GM12878 (cell line): ENCODE data around the gene GNB3. TPM values are rescaled to one million over a fixed set of nuclear protein-coding genes. Genes with fewer than 3 reads are reported as not detected.

Experiments
- BHLHE40 ChIP-seq, 2 experiments: fragments of 450-650 bp in 1 of 2; IDR thresholded peaks; 2 replicates each; pipeline ENCODE4 v1.6.1; 2011 to 2017; ENCODE audit warnings: low read depth in 2 of 2, borderline replicate concordance in 1 of 2, improper control_type of control experiment in 1 of 2, low read length in 1 of 2, mild to moderate bottlenecking in 1 of 2
- DPF2 ChIP-seq: fragments of 450-650 bp; IDR thresholded peaks from 2 replicates; pipeline ENCODE4 v1.6.1; 2017; ENCODE audit warnings: mild to moderate bottlenecking
- ESRRA ChIP-seq: IDR thresholded peaks from 2 replicates; pipeline ENCODE4 v1.6.1; 2012; ENCODE audit warnings: mild to moderate bottlenecking, low read length, improper control_type of control experiment
- LARP7 ChIP-seq: fragments of 450-650 bp; IDR thresholded peaks from 2 replicates; pipeline ENCODE4 v1.6.1; 2017; ENCODE audit warnings: mild to moderate bottlenecking
- MEF2B ChIP-seq: fragments of 450-650 bp; IDR thresholded peaks from 2 replicates; pipeline ENCODE4 v1.6.1; 2018; ENCODE audit warnings: mild to moderate bottlenecking, moderate library complexity; ENCODE audit not compliant: partially characterized antibody, poor library complexity, severe bottlenecking
- NR2C1 ChIP-seq: fragments of 450-650 bp; IDR thresholded peaks from 2 replicates; pipeline ENCODE4 v1.6.1; 2017; ENCODE audit warnings: antibody characterized with exemption, mild to moderate bottlenecking, moderate library complexity
- RCOR1 ChIP-seq: conservative IDR thresholded peaks from 2 replicates; pipeline ENCODE4 v1.6.1; 2012; ENCODE audit warnings: low read depth, low read length, improper control_type of control experiment
- RUNX3 ChIP-seq: IDR thresholded peaks from 2 replicates; pipeline ENCODE4 v1.6.1; 2012; ENCODE audit warnings: low read length, inconsistent platforms
- SMAD1 ChIP-seq: fragments of 450-650 bp; IDR thresholded peaks from 2 replicates; pipeline ENCODE4 v1.6.1; 2018; ENCODE audit warnings: mild to moderate bottlenecking, low read depth; ENCODE audit not compliant: partially characterized antibody
- SMAD5 ChIP-seq: IDR thresholded peaks from 2 replicates; pipeline ENCODE4 v1.6.1; 2016; ENCODE audit warnings: antibody characterized with exemption, low read depth
- ZNF274 ChIP-seq: IDR thresholded peaks from one replicate; pipeline ENCODE4 v1.8.0; 2011; ENCODE audit not compliant: insufficient read length, insufficient read depth
- polyA plus RNA-seq, 11 experiments: library from polyadenylated mRNA; depleted of rRNA in 4 of 11; unstranded in 6 of 11; stranded (reverse) in 5 of 11; fragments of >200 nt; fragmentation: Nextera tagmentation in 4 of 11; fragmentation: Illumina TruSeq in 1 of 11; extraction: Ambion mirVana in 4 of 11; extraction: Trizol in 1 of 11; gene quantifications; 1 replicate in 1 of 11; 2 replicates in 10 of 11; pipeline versions ENCODE4 v1.2.1 to v1.2.3, GENCODE V29; 2011 to 2016; ENCODE audit warnings: inconsistent platforms in 2 of 11, missing spikeins in 2 of 11, low read depth in 1 of 11
- total RNA-seq, 4 experiments: library from RNA; depleted of rRNA in 3 of 4; stranded (reverse); fragments of >200 nt in 3 of 4; fragmentation: Illumina TruSeq in 1 of 4; extraction: Trizol in 1 of 4; gene quantifications; 2 replicates each; pipeline versions ENCODE4 v1.2.1 to v1.2.3, GENCODE V29; 2013 to 2021
- TF ChIP-seq, protein P1 (sequence below): IDR thresholded peaks from 2 replicates; pipeline ENCODE4 v1.6.1; 2012; ENCODE audit warnings: low read depth, low read length, improper control_type of control experiment
- TF ChIP-seq, protein P2 (sequence below): fragments of 450-650 bp; IDR thresholded peaks from 2 replicates; pipeline ENCODE4 v1.6.1; 2016; ENCODE audit warnings: mild to moderate bottlenecking, moderate library complexity, borderline replicate concordance
- TF ChIP-seq, protein P3 (sequence below): fragments of 150-350 bp; IDR thresholded peaks from 2 replicates; pipeline ENCODE4 v1.6.1; 2016; ENCODE audit warnings: low read depth, low read length
- TF ChIP-seq, protein P4 (sequence below): IDR thresholded peaks from 2 replicates; pipeline ENCODE4 v1.6.1; 2012; ENCODE audit warnings: low read depth, low read length, improper control_type of control experiment
- TF ChIP-seq, protein P5 (sequence below): fragments of 150-350 bp; IDR thresholded peaks from 2 replicates; pipeline ENCODE4 v1.6.1; 2014; ENCODE audit warnings: mild to moderate bottlenecking, low read depth, low read length

Gene GNB3
- total and polyA plus RNA-seq, 10 of the 15 experiments (the other 5 are each of a cell fraction or from before 2014, with no cell fraction given), result 0.05 to 1.1 (median 0.36) TPM

DNA sequence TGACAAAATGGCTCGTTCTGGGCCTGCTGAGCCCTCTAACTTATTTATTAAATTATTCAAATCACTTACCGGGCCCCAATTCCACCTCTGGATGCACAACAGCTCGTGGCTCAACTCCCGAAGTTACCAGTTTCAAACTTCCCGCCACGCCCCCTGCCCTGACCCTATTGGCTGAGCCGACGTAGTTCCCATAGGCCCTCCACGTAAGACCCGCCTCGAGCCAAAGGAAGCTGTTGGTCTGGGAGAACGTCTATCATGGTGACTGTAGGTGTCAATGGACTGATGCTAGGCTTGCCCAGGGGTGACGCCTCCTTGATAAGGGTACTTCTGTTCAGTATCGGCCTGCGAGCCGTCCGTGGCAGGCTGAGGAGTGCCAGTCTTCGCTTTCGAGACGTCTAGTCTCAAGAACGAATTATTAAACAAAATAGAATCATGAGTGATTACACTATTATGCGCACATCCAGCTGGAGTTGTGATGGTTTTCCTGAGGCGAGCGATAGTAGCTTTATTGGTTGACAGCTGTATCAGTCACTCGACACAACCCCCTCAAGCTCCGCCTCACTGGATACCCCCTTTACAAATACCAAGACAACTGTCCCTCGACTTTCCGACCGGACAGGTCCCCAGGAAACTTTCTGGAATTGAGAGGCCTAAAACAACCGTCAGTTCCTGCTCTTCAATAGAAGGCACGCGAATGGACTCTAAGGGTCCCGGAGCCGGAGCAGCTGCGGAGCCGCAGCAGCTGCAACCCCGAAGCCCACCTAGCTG, 10.6 kb downstream of the GNB3 start, which contains the start of gene CDCA3 (continued):
- TF ChIP-seq, protein P1, sequence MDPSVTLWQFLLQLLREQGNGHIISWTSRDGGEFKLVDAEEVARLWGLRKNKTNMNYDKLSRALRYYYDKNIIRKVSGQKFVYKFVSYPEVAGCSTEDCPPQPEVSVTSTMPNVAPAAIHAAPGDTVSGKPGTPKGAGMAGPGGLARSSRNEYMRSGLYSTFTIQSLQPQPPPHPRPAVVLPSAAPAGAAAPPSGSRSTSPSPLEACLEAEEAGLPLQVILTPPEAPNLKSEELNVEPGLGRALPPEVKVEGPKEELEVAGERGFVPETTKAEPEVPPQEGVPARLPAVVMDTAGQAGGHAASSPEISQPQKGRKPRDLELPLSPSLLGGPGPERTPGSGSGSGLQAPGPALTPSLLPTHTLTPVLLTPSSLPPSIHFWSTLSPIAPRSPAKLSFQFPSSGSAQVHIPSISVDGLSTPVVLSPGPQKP, result no peak; the same call in 1 of the 2 replicates
- TF ChIP-seq ESRRA (0 out of 2 replicates have a peak, but pooled peaks have one; percentile 67), SMAD1 (peak; percentile 64), NR2C1 (no peak), RUNX3 (no peak), ZNF274 (no peak), MEF2B (no peak), LARP7 (no peak), SMAD5 (0 out of 2 replicates have a peak, but pooled peaks have one; percentile 12), RCOR1 (no peak), DPF2 (peak; percentile 81), BHLHE40 (IDR thresholded peaks at IDR 0.05; ENCODE audit: borderline replicate concordance in 1 of 2, low read depth in 2 of 2, low read length in 1 of 2) (no peak)
- TF ChIP-seq, protein P2, sequence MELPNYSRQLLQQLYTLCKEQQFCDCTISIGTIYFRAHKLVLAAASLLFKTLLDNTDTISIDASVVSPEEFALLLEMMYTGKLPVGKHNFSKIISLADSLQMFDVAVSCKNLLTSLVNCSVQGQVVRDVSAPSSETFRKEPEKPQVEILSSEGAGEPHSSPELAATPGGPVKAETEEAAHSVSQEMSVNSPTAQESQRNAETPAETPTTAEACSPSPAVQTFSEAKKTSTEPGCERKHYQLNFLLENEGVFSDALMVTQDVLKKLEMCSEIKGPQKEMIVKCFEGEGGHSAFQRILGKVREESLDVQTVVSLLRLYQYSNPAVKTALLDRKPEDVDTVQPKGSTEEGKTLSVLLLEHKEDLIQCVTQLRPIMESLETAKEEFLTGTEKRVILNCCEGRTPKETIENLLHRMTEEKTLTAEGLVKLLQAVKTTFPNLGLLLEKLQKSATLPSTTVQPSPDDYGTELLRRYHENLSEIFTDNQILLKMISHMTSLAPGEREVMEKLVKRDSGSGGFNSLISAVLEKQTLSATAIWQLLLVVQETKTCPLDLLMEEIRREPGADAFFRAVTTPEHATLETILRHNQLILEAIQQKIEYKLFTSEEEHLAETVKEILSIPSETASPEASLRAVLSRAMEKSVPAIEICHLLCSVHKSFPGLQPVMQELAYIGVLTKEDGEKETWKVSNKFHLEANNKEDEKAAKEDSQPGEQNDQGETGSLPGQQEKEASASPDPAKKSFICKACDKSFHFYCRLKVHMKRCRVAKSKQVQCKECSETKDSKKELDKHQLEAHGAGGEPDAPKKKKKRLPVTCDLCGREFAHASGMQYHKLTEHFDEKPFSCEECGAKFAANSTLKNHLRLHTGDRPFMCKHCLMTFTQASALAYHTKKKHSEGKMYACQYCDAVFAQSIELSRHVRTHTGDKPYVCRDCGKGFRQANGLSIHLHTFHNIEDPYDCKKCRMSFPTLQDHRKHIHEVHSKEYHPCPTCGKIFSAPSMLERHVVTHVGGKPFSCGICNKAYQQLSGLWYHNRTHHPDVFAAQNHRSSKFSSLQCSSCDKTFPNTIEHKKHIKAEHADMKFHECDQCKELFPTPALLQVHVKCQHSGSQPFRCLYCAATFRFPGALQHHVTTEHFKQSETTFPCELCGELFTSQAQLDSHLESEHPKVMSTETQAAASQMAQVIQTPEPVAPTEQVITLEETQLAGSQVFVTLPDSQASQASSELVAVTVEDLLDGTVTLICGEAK, result peak; percentile 44; the same call in 1 of the 2 replicates
- TF ChIP-seq, protein P3, sequence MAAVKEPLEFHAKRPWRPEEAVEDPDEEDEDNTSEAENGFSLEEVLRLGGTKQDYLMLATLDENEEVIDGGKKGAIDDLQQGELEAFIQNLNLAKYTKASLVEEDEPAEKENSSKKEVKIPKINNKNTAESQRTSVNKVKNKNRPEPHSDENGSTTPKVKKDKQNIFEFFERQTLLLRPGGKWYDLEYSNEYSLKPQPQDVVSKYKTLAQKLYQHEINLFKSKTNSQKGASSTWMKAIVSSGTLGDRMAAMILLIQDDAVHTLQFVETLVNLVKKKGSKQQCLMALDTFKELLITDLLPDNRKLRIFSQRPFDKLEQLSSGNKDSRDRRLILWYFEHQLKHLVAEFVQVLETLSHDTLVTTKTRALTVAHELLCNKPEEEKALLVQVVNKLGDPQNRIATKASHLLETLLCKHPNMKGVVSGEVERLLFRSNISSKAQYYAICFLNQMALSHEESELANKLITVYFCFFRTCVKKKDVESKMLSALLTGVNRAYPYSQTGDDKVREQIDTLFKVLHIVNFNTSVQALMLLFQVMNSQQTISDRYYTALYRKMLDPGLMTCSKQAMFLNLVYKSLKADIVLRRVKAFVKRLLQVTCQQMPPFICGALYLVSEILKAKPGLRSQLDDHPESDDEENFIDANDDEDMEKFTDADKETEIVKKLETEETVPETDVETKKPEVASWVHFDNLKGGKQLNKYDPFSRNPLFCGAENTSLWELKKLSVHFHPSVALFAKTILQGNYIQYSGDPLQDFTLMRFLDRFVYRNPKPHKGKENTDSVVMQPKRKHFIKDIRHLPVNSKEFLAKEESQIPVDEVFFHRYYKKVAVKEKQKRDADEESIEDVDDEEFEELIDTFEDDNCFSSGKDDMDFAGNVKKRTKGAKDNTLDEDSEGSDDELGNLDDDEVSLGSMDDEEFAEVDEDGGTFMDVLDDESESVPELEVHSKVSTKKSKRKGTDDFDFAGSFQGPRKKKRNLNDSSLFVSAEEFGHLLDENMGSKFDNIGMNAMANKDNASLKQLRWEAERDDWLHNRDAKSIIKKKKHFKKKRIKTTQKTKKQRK, result peak; percentile 81
- TF ChIP-seq, protein P4, sequence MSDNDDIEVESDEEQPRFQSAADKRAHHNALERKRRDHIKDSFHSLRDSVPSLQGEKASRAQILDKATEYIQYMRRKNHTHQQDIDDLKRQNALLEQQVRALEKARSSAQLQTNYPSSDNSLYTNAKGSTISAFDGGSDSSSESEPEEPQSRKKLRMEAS, result 0 out of 2 replicates have a peak, but pooled peaks have one; percentile 44
- TF ChIP-seq, protein P5, sequence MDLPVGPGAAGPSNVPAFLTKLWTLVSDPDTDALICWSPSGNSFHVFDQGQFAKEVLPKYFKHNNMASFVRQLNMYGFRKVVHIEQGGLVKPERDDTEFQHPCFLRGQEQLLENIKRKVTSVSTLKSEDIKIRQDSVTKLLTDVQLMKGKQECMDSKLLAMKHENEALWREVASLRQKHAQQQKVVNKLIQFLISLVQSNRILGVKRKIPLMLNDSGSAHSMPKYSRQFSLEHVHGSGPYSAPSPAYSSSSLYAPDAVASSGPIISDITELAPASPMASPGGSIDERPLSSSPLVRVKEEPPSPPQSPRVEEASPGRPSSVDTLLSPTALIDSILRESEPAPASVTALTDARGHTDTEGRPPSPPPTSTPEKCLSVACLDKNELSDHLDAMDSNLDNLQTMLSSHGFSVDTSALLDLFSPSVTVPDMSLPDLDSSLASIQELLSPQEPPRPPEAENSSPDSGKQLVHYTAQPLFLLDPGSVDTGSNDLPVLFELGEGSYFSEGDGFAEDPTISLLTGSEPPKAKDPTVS, result no peak
